ENCODE measurements around the gene PALLD. TPM values are rescaled to one million over a fixed set of nuclear protein-coding genes. Genes with fewer than 3 reads are reported as not detected.

Gene PALLD
- total RNA-seq, 1 experiment from 2014 or later = 6.5 TPM

GRCh38 chr4:168761066-168761465, 264.2 kb downstream of the PALLD start:
- ATAC-seq (no peak), DNase-seq (ENCODE audit: low read depth, low spot score) (no peak)

GRCh38 chr4:168765322-168765721, 268.5 kb downstream of the PALLD start:
- ChIA-PET POLR2A (no interaction called here), CTCF (no interaction called here)
- Histone ChIP-seq H3K4me3 (ENCODE audit: low read depth in 2 of 2, low read length in 2 of 2) (no peak overlapping the region), H3K36me3 (ENCODE audit: control insufficient read depth, insufficient read depth, low read length) (no peaks in the 10 kb centered on the region), H3K4me1 (ENCODE audit: control insufficient read depth, insufficient read depth, low read length) (no peaks in the 10 kb centered on the region), H3K9me3 (ENCODE audit: control insufficient read depth, insufficient read depth, low read depth, low read length) (no peaks in the 10 kb centered on the region), H3K27ac (ENCODE audit: low read length) (no peak overlapping the region), H3K27me3 (ENCODE audit: control insufficient read depth, insufficient read depth, low read length) (no peaks in the 10 kb centered on the region)
- TF ChIP-seq REST (IDR thresholded peaks at IDR 0.05; ENCODE audit: insufficient read depth in 1 of 2, low read depth in 2 of 2, low read length in 1 of 2) (no peak), POLR2AphosphoS5 (IDR thresholded peaks at IDR 0.05; ENCODE audit: low read depth, low read length) (no peak), SIN3A (IDR thresholded peaks at IDR 0.05; ENCODE audit: borderline replicate concordance, insufficient read depth, low read depth, low read length) (no peak), TCF7L2 (IDR thresholded peaks at IDR 0.05; ENCODE audit: low read depth, low read length) (no peak), CTCF (IDR thresholded peaks at IDR 0.05) (no peak)
- DNase-seq (ENCODE audit: low read depth, low spot score) = no peak
- no TSS peak for BruUV-seq (replicated peaks)
- in situ Hi-C loops (cut with HindIII; ENCODE audit: low pct_unique_long_range_greater_than_20kb, low sequenced_read_pairs) (no loop called here), intact Hi-C loops (cut with micrococcal nuclease; ENCODE audit: unreplicated experiment) (no loop called here)
- ATAC-seq = no peak

More at GRCh38 chr4:168761066-168761465, 264.2 kb downstream of the PALLD start:
- CTCF ChIA-PET = no interaction called here
- H3K4me1 ChIP-seq (ENCODE audit: control insufficient read depth, insufficient read depth, low read length) = no peaks in the 10 kb centered on the region
- no TSS peak for BruUV-seq (replicated peaks)
- in situ Hi-C loops (cut with HindIII; ENCODE audit: low pct_unique_long_range_greater_than_20kb, low sequenced_read_pairs) = no loop called here
- H3K27ac ChIP-seq (ENCODE audit: low read length) = no peak overlapping the region
- no peak for TF ChIP-seq REST (IDR thresholded peaks at IDR 0.05; ENCODE audit: insufficient read depth in 1 of 2, low read depth in 2 of 2, low read length in 1 of 2)
- no peak for TF ChIP-seq CTCF (IDR thresholded peaks at IDR 0.05)
- no peaks in the 10 kb centered on the region for H3K27me3 ChIP-seq (ENCODE audit: control insufficient read depth, insufficient read depth, low read length)
- POLR2A ChIA-PET = no interaction called here
- intact Hi-C loops (cut with micrococcal nuclease; ENCODE audit: unreplicated experiment) = no loop called here
- H3K4me3 ChIP-seq (ENCODE audit: low read depth in 2 of 2, low read length in 2 of 2) = no peak overlapping the region
- H3K9me3 ChIP-seq (ENCODE audit: control insufficient read depth, insufficient read depth, low read depth, low read length) = no peaks in the 10 kb centered on the region
- no peaks in the 10 kb centered on the region for H3K36me3 ChIP-seq (ENCODE audit: control insufficient read depth, insufficient read depth, low read length)

All from Panc1 (cell line).